Measurements from ENCODE around the gene EGFLAM.

EGFLAM gene

GRCh38 chr5:38267372-38267771 is 9.0 kb downstream of the EGFLAM start:
- DNase-seq: no peak

DNA sequence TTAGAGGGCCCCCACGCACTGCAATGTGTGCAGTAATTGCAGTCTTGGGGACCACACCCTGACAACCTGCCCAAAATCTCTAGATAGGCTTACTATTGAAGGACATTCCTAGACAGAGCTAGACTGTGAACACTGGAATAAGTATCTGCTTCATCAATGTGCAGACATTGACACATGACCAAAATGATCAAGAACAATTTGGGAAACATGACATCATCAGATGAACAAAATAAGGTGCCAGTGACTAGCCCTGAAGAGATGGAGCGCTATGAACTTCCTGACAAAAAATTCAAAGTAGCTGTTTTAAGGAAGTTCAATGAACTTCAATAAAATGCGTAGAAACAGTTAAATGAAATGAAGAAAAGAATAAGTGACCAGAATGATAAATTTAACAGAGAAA is 15.3 kb downstream of the EGFLAM start:
- no peak for DNase-seq

- DNase-seq: no peak
Observed at GRCh38 chr5:38274370-38274769, 16.0 kb downstream of the EGFLAM start.

DNA sequence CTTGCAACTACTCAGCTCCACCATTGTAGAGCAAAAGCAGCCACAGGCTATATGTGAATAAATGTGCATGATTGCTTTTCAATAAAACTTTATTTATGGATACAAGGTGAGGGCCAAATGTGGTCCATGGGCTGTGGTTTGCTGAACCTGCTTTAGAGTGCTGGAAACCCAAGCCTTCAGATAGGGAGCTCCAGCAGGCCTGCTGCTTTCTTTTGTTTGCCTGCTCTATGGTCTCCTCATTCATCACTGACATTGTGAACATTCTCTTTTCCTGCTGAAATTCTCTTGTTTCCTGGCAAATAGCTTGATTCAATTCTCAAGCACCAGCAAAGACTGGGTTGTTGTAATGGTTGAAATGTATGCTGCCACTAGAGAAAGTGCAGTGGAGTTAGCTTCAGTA is 26.0 kb downstream of the EGFLAM start:
- DNase-seq: no peak

- no peak for DNase-seq
Observed at GRCh38 chr5:38285226-38285625, 26.9 kb downstream of the EGFLAM start.

DNA sequence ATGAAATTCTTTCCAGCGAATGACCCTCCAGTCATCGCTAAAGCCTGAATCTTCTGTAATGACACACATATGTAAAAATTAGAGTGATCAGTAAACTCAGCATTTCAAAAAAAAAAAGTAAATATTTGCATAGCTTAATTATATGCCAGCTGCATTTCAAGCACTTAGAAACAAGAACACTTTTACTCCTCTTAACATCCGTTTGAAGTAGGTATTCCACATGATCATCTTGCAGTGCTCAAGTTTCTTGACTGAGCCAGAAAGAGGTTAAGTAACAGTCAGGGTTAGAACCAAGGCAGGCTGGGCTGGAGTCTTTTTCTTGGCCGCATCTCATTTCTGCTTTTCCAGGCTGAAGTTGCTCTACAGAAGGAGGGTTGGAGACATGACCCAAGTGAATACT is 27.6 kb downstream of the EGFLAM start:
- no peak for DNase-seq

DNA sequence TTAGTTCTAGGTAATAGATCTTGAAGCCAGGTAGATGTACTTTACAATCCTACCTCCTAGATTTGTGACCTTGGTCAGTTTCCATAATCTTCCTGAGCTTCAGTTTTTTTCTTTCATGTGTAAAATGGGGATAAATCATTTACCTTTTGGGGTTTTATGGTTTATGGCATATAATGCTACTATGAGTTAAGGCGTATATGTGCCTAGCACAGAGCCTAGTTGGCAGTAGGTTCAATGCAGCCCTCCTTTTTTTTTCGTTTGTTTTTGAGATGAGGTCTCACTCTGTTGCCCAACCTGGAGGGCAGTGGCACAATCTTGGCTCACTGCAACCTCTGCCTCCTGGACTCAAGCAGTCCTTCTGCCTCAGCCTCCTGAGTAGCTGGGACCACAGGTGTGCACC is 28.8 kb downstream of the EGFLAM start:
- DNase-seq: no peak

GRCh38 chr5:38289457-38289856 is 31.1 kb downstream of the EGFLAM start:
- no peak for DNase-seq

DNA sequence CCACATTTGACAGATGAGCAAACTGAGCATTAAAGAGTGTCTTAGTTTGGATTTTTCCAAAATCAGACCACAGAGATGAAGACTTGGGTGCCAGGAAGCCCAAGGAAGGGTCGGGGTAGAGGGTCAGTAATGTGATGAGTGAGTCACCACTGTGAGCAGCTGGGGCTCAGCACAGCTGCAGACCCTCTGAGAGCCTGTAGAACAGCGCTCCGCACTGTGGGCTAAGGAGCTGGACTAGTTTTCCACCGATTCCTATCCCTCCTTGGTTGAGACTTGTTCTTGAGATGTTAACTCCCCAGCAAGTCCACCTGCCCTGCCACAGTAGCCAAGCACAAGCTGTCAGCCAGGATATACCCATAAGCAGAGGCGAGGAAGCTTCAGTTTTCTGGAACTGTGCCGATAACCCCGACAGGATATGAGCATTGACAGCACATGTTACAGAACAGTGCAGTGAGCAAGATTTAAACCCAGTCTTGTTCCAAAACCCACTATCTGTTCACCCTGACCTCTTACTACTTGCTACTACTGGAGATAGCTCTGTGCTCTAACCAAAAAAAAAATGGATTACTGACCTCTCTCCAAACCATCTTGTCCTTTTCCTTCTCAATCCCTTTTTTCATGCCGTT is 31.8 kb downstream of the EGFLAM start:
- DNase-seq: no peak

DNA sequence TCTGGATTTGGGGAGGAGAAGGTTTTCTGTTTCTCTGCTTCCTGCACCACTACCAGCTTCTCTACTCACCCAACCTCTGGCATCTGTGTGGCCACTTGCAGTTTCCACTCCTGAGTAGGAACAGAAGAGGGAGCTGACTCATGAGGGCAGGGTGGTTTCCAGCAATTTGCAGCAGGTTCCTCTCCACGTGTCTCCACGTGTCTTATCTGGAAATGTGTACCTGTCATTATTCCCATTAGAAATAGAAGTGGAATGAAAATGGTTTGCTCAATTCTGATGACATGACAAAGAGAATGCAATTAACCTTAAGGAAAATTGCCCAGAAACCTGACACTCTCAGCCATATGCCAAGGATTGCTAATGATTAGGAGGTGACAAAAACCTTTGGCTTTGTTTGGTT is 33.0 kb downstream of the EGFLAM start:
- DNase-seq: no peak

DNA sequence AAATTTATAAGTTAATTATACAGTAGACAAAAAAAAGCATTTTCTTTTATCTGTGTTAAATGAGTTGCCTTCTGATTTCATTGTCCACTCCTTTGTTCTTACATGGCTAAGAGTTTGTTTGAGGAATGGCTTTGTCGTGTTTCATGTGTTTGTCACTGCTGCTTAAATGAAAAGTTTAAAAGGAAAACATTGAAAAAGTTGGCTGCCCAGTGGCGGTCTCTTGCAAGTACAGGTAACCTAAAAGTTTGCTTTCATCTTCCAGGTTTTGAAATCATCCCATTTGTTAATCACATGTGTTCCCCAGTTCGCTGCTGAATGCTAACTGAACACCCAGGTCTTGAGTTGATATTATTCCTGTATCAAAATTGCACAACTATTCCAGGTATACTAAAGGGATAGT is 33.9 kb downstream of the EGFLAM start:
- no peak for DNase-seq

GRCh38 chr5:38295751-38296150 is 37.4 kb downstream of the EGFLAM start:
- DNase-seq: no peak

GRCh38 chr5:38297830-38298608 is 39.7 kb downstream of the EGFLAM start:
- DNase-seq: no peak

GRCh38 chr5:38299585-38299984 is 41.2 kb downstream of the EGFLAM start:
- DNase-seq: no peak

DNA sequence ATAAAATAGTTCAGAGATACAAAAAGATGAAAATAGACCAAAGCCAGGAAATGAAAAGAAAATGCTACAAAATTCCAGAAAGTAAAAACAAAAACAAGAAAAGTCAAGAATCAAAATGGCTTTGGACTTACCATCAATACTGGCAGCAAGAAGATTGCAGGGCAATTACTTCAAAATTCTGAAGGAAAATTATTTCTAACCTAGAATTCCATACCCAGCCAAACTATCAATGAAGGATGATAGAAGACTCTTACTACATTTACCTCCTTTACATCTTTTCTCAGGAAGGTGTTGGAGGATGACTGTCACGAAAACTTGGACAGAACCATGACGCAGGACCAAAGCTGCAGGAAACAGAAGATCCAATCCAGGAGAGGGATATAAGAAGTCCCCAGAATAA is 46.8 kb downstream of the EGFLAM start:
- DNase-seq: no peak

- no peak for DNase-seq
Observed at GRCh38 chr5:38307845-38308244, 49.5 kb downstream of the EGFLAM start.

DNA sequence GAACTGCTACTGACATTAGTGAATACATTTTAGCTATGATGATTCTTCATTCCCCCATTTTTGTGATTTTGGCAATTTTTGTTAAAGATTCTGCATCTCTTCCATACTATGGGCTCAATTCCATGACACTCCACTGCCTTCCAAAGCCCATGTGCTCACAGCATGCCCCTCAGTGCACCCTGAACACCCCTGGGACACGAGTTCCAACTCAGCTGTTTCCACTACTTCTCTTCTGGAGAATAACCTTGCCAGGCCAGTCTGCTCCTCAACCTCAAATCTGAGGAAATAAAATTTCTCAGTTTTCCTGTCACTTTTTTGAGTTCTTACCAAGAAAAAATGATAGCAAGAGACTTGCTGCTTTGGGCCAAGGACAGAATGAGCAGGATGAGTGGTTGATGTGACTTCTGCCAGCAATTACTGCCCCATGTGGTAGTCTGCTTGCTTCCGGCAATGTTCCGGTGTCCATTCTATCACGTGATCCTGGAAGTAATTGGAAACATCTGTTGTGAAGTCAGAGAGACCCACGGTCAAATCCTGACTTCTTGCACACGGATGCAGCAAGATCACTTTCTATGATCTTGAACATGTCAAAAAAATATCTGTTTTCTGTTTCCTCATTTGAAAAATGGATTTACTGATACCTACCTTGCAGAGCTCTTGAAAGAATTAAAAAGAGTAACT is 58.3 kb downstream of the EGFLAM start:
- no peak for DNase-seq

- DNase-seq: no peak
Observed at GRCh38 chr5:38317868-38318267, 59.5 kb downstream of the EGFLAM start.

DNA sequence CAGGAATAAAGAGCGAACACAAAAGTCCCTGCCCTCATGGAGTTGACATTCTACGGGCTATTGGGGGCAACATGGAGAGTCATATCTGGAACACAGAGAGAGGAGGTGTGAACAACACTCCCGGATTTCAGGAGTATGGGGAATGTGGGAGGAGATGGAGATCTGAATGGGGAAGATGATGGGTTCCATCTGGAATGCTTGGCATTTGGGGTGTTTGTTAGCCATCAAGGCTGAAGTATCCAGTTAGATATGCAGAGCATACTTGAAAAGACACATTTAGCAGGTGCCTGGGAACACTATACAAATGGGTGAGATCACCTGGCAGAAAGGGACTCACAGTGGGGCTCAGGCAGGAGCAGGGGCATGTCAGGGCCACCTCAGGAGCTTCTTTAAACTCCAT is 61.1 kb downstream of the EGFLAM start:
- DNase-seq: no peak

GRCh38 chr5:38321978-38322377 is 63.6 kb downstream of the EGFLAM start:
- no peak for DNase-seq

DNA sequence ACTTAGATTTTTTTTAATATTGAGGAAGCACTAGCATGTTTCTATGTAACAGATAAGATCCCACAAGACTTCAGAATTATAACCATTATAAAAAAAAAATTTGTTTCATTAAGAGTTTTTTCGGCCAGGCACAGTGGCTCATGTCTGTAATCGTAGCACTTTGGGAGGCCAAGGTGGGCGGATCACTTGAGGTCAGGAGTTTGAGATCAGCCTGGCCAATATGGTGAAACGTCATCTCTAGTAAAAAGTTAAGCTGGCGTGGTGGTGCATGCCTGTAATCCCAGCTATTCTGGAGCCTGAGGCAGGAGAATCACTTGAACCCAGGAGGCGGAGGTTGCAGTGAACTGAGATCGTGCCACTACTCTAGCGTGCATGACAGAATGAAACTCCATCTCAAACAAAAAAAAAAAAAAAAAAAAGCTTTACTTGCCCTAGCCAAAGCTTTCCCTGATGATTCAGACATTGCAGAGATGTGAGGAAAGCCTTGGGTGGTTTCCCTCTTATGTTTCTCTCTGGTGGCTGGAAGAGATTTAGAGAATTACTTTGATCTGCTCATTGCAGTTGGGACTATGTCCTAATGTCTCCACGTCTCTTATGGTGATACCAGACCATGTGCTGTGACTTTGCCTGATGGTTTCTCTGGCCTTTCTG is 65.4 kb downstream of the EGFLAM start:
- no peak for DNase-seq

DNA sequence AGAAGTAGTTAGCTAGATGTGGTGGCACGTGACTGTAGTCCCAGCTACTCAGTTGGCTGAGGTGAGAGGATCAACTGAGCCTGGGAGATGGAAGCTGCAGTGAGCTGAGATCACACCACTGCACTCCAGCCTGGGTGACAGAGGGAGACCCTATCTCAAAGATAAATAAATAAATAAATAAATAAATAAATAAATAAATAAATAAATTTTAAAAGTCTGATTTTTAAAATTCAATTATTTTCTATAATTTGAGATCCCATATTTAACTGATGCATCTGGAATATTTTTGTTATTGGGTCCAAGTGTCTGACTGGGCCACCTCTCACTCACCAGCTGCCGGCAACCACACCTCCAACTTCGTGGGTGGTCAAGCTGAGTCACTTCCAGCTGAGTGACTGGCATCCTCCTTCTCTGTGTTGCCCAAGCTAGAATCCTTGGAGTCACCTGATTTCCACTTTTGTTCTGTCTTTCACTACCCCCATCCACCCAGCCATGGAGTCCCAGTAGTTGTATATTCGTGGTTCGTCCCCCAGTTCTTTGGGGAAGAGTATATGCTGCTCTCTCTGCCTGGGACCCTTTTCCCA is 70.9 kb downstream of the EGFLAM start:
- DNase-seq: no peak

- no peak for DNase-seq
Observed at GRCh38 chr5:38330207-38330606, 71.8 kb downstream of the EGFLAM start.
